Gastrocnemius medialis (tissue), 4 donors: ENCODE results near the gene CIB4.

Experiments
- CTCF ChIP-seq, 5 experiments: fragments of 450-650 bp in 3 of 5; fragments of 200-600 bp in 2 of 5; sonication (generic) in 2 of 5; IDR thresholded peaks in 4 of 5; conservative IDR thresholded peaks in 1 of 5; 1 replicate in 4 of 5; 2 replicates in 1 of 5; pipeline ENCODE4 v1.5.1; 2016 to 2019; ENCODE audit warnings: antibody characterized with exemption in 5 of 5, mild to moderate bottlenecking in 3 of 5, moderate library complexity in 3 of 5
- POLR2A ChIP-seq, 2 donors: fragments of 450-650 bp; IDR thresholded peaks; one replicate each; pipeline ENCODE4 v1.6.1; 2017; ENCODE audit warnings: antibody characterized with exemption in 2 of 2, mild to moderate bottlenecking in 2 of 2, moderate library complexity in 2 of 2

DNA sequence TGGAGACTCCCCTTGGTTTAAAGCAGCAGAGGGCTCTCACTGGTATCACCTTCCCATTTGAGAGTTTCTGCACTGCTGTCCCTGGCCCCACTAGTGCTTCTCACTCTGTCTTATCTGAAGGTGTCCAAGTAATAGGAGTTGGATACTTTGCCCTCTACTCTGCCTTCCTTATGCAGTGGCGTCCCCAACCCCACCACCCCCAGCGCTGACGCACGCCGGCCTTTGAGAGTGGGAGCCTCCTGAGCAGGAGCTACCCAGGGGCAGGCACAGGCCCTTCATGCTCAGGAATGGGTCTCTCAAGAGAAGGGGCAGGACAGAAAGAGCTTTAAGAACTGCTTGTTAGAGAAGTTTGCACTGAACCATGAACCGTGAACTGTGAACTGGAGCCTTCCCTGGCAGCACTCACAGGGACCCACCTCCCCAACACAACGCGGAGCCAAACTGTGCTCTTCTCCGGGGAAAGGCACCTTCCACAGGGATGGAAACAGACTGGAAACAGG is 3.3 kb downstream of the CIB4 start:
- TF ChIP-seq CTCF (IDR thresholded peaks at IDR 0.05 in 4 of 5, conservative IDR thresholded peaks at IDR 0.05 in 1 of 5) (no peak), POLR2A (IDR thresholded peaks at IDR 0.05) (no peak)
